ENCODE results near the gene CACNB2.

DNA sequence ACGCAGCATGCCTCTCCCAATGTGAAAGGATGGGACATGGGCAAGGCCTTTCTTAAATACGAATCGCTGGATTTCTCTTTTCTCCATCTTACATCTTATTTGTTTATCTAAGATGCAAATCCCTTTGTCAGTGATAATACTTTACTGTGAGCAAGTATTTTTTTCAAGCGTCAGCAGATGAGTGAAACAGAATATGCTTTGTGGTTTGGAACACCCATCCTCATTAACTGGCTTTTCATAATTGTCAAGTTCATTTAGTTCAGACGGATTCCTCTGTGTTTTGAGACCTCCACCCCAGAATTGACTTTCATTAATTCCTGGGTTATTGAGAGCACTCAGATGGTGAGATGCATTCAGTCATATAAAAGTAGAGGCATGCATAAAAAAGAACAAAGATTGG, 361.4 kb downstream of the CACNB2 start:
- no peak for TF ChIP-seq POLR2A (IDR thresholded peaks at IDR 0.05; ENCODE audit: low read depth, low read length)
- no peak for TF ChIP-seq POLR2AphosphoS5 (IDR thresholded peaks at IDR 0.05; ENCODE audit: low read depth, low read length)
